NB4 (cell line): ENCODE data around the gene AP2A2.

ENCODE experiments used
- DNase-seq: peaks from one replicate; pipeline ENCODE4 v3.0.0; 2010; ENCODE audit warnings: low read depth
- H3K4me3 ChIP-seq: one replicate; pipeline ENCODE4 v1.5.1; 2011; ENCODE audit warnings: mild to moderate bottlenecking, low read depth, low read length, moderate library complexity
- MYC ChIP-seq: IDR thresholded peaks from 2 replicates; pipeline ENCODE4 v1.6.1; 2011; ENCODE audit warnings: low read depth, low read length
- POLR2A ChIP-seq: IDR thresholded peaks from 2 replicates; pipeline ENCODE4 v1.6.1; 2011; ENCODE audit warnings: mild to moderate bottlenecking; ENCODE audit not compliant: insufficient read length; ENCODE audit errors: extremely low read depth
- TF ChIP-seq, protein P1 (sequence below): IDR thresholded peaks from one replicate; pipeline ENCODE4 v1.5.1; 2012; ENCODE audit warnings: low read depth, low read length
- TF ChIP-seq, protein P2 (sequence below): IDR thresholded peaks from 2 replicates; pipeline ENCODE4 v1.6.1; 2011; ENCODE audit warnings: low read depth, low read length

Gene AP2A2

DNA sequence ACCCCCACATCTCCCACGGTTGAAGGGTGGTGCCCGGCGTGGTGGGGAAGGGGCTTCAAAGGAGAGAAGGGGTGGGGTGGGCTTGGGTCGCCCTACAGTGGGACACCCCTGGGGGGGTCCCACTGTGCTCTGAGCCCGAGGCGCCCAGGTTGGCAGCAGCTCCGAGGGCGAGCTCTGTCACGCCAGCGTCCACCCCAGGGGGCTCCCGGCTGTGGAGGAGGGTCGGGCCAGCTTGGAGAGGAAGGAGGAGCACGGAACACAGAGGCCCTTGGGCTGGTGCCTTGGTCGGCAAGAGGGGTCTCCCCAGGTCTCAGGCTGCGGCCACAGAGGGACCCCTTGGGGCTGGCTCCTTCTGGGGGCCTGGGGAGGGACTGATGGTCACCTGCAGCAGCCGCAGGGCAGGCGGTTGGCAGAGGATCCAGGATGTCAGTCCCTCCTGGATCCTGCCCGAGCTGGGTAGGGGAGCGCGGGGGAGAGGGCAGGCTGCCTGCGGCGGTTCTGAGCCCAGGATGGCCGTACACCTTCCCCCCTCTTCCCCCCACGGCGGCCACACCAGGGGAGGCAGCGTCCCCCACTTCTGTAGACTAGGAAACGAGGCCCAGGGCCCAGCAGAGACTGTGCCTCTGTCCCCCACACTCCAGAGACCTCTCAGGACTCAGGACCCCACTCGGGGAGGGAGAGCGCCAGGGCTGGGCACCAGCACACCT is 110.1 kb downstream of the AP2A2 start:
- no peak overlapping the region for H3K4me3 ChIP-seq
- TF ChIP-seq POLR2A, result no peak
- TF ChIP-seq MYC, result no peak
- TF ChIP-seq, protein P1, sequence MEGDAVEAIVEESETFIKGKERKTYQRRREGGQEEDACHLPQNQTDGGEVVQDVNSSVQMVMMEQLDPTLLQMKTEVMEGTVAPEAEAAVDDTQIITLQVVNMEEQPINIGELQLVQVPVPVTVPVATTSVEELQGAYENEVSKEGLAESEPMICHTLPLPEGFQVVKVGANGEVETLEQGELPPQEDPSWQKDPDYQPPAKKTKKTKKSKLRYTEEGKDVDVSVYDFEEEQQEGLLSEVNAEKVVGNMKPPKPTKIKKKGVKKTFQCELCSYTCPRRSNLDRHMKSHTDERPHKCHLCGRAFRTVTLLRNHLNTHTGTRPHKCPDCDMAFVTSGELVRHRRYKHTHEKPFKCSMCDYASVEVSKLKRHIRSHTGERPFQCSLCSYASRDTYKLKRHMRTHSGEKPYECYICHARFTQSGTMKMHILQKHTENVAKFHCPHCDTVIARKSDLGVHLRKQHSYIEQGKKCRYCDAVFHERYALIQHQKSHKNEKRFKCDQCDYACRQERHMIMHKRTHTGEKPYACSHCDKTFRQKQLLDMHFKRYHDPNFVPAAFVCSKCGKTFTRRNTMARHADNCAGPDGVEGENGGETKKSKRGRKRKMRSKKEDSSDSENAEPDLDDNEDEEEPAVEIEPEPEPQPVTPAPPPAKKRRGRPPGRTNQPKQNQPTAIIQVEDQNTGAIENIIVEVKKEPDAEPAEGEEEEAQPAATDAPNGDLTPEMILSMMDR, result no peak
- TF ChIP-seq, protein P2, sequence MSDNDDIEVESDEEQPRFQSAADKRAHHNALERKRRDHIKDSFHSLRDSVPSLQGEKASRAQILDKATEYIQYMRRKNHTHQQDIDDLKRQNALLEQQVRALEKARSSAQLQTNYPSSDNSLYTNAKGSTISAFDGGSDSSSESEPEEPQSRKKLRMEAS, result no peak
- DNase-seq, result no peak

DNA sequence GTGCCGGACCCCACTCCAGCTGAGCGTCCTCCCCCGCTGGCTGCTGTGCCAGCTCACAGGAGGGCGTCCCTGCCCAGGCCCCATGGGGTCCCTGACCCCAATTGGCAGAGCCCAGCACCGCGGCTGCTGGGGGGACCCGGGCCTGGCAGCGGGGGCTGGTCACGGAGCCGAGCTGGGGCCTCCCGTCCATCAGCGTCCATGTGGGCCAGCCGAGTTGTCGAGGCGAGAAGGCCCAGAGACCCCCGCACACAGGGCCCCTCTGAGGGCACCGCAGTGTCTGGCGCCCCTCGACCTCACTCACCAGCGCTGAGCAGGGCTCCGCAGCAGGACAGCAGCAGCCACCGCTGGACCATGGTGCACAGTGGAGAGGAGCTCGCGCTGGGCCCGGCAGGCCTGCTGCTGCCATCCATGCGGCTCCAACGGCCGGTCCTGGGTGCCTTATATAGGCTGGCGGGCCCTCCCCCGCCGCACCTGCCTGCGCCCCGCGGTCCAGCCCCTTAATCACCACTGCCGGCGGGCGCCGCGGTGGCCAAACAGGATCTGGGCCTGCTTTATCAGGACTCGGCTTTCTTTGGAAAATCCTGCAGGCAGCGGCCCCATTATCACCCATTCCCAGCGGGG is 110.7 kb downstream of the AP2A2 start, which contains the start of gene MUC6:
Gene MUC6, minus strand, starts transcription at position 416 of the 621 bp plus-strand sequence. Its CDS starts 63 bp downstream, at position 353.
- DNase-seq, result no peak
- no peak within 1 kb of the TSS for H3K4me3 ChIP-seq
- no peak for TF ChIP-seq POLR2A
- TF ChIP-seq, protein P2, result no peak
- TF ChIP-seq MYC, result no peak
- TF ChIP-seq, protein P1, result no peak

DNA sequence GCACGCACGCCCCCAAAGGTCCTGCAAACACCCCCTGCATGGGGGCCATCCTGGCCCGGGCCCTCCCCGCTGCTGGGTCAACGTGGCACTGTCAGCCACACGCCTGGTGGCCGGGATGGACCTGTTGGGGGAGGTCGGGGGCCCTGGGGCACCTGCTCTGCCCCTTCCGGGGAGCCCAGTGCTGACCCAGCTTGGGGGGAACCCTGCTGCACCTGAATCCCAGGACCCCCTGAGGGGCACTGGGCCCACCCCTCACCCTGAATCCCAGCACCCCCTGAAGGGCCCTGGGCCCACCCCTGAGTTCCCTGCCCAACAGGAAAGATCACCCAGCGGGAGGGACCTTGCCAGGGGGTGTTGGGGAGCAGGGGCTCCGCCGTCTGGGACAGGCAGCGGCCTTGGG is 111.3 kb downstream of the AP2A2 start:
- TF ChIP-seq MYC, result no peak
- TF ChIP-seq, protein P1, result no peak
- H3K4me3 ChIP-seq, result no peak overlapping the region
- no peak for DNase-seq

DNA sequence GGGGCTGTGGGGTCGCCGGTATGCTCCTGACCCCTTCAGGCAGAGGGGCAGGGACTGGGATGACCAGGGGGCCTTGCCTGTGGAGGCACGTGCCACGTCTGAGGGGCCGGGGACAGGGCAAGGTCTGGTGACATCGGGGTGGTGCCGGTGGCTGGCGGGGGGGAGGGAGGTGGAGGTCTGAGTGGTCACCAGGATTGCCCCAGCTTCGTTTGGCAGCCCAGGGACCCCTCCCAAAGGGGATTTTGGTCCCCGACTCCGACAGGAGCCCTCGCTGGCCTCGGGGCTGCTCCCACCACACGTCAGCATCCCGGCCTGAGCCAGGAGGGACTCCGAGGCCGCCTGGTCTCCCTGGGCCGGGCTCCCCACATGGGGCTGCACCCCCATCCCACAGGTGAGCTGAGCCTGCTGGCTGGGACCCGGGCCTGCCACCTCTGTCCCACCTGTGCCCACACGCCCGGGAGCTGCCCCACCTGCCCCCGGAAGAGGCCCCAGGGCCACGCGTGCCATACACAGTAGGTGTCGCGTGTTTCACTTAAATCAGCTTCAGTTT is 111.9 kb downstream of the AP2A2 start:
- no peak overlapping the region for H3K4me3 ChIP-seq
- TF ChIP-seq MYC, result no peak
- TF ChIP-seq, protein P1, result no peak
- no peak for TF ChIP-seq POLR2A
- TF ChIP-seq, protein P2, result no peak
- DNase-seq, result no peak

DNA sequence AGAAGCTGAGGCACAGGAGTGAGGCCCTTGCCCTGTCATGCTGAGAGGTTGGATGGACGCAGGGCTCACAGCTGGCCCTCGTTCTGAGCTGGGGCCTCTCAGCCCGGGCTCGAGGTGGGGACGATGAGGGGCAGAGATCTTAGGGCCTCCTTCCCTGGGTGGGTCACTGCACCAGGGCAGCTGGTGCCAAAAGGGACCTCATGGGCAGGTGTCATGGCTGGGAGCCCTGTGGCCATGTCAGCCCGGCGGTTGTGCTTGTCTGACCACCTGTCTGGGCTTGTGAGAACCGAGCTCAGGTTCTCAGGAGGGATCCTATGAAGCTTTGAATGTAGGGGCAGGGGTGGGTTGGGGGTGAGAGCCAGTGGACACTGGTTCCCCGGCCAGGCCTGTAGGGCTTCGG is 112.7 kb downstream of the AP2A2 start:
- DNase-seq, result no peak
- TF ChIP-seq, protein P1, result no peak
- TF ChIP-seq MYC, result no peak
- TF ChIP-seq POLR2A, result no peak
- TF ChIP-seq, protein P2, result no peak
- no peak overlapping the region for H3K4me3 ChIP-seq
